Lower lobe of right lung (tissue), 2 donors: ENCODE results near the gene BMP2K. TPM values are rescaled to one million over a fixed set of nuclear protein-coding genes. Genes with fewer than 3 reads are reported as not detected.
A peak's percentile ranks its signal among the peaks of the same experiment; 100 is the strongest.

Experiments
- ATAC-seq, 2 donors: fragments of 200-7000 bp; cut with Tn5 transposase; one replicate each; pipeline ENCODE4 v1.9.1; 2020 to 2022; ENCODE audit warnings: mild to moderate bottlenecking in 2 of 2, moderate library complexity in 2 of 2
- DNase-seq: peaks from one replicate; pipeline ENCODE4 v3.0.0-alpha.2; 2020
- H3K27ac ChIP-seq: fragments of 200-600 bp; one replicate; pipeline ENCODE4 v1.8.0; 2022
- H3K27me3 ChIP-seq: fragments of 200-600 bp; one replicate; pipeline ENCODE4 v1.8.0; 2022; ENCODE audit warnings: low read depth
- H3K36me3 ChIP-seq: fragments of 200-600 bp; one replicate; pipeline ENCODE4 v1.8.0; 2022; ENCODE audit warnings: mild to moderate bottlenecking
- H3K4me1 ChIP-seq: fragments of 200-600 bp; one replicate; pipeline ENCODE4 v1.8.0; 2022
- H3K4me3 ChIP-seq: fragments of 200-600 bp; one replicate; pipeline ENCODE4 v1.8.0; 2022; ENCODE audit warnings: mild to moderate bottlenecking
- H3K9me3 ChIP-seq: fragments of 200-600 bp; one replicate; pipeline ENCODE4 v1.8.0; 2022
- CTCF ChIP-seq: fragments of 200-600 bp; IDR thresholded peaks from one replicate; pipeline ENCODE4 v1.8.0; 2022; ENCODE audit warnings: antibody characterized with exemption, mild to moderate bottlenecking
- intact Hi-C: fragments of 100-400 bp; cut with DNase I; formaldehyde crosslinking; loops from one replicate; pipeline ENCODE4 v1.11.0; 2022
- total RNA-seq: library from RNA; stranded (reverse); fragmentation: NEBNext Ultra II Directional; extraction: Animal tissue kit (Norgen Biotek cat#: 25700); gene quantifications from one replicate; pipeline ENCODE4 v1.2.1, GENCODE V29; 2021
- donor health status: DM: no; HTN: yes; CAD: no; lungs with severe emphysema.

BMP2K gene
- total RNA-seq, 1 donor from 2014 or later: 48.9 TPM

DNA sequence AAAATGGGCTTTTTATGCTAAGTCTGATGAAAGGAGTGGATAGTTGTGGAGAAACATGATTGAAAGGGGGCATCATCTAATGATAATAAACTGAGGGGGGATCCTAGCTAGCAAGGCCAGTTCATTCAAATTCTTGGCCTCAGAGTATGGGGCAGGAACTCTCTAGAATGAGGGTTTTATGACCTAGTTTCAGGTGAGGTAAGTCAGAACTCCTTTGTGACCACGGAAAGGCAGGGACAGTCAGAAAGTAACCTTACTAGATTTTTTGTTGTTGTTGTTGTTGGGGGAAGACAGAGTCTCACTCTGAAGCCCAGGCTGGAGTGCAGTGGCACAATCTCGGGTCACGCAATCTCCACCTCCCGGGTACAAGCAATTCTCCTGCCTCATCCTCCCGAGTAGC is 164.6 kb downstream of the BMP2K start:
- intact Hi-C loops: no loop called here
- TF ChIP-seq CTCF: no peak

GRCh38 chr4:78944381-78944780 is 168.2 kb downstream of the BMP2K start:
- DNase-seq: no peak
- Histone ChIP-seq H3K4me3 (no peak overlapping the region), H3K36me3 (no peaks in the 10 kb centered on the region), H3K9me3 (no peaks in the 10 kb centered on the region), H3K4me1 (peaks cover 6% of the 10 kb centered on the region), H3K27me3 (no peaks in the 10 kb centered on the region), H3K27ac (no peak overlapping the region)
- TF ChIP-seq CTCF: no peak
- intact Hi-C loops: no loop called here
- ATAC-seq: no peak

More for the DNA sequence above, 164.6 kb downstream of the BMP2K start:
- Histone ChIP-seq H3K4me3 (no peak overlapping the region), H3K9me3 (no peaks in the 10 kb centered on the region), H3K4me1 (peaks cover 21% of the 10 kb centered on the region), H3K27ac (no peak overlapping the region), H3K36me3 (no peaks in the 10 kb centered on the region), H3K27me3 (no peaks in the 10 kb centered on the region)
- ATAC-seq (no peak), DNase-seq (no peak)

DNA sequence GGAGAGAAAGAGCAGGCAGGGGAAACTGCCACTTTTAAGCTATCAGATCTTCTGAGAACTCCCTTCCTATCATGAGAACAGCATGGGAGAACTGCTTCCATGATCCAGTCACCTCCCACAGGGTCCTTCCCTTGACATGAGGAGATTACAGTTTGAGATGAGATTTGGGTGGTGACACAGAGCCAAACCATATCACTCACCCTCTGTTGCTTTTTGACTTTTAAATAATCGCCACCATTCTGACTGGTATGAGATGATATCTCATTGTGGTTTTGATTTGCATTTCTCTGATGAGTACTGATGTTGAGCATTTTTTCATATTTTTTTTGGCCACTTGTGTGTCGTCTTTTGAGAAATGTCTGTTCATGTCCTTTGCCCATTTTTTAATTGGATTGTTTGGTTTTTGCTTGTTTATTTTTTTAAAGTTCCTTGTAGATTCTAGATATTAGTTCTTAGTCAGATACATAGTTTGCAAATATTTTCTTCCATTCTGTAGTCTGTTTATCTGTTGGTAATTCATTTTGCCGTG is 169.6 kb downstream of the BMP2K start:
- no peak overlapping the region for H3K4me3 ChIP-seq
- intact Hi-C loops: no loop called here
- DNase-seq (no peak), ATAC-seq (no peak)
- TF ChIP-seq CTCF: no peak
- H3K27ac ChIP-seq: no peak overlapping the region
- H3K9me3 ChIP-seq: no peaks in the 10 kb centered on the region
- H3K4me1 ChIP-seq: no peaks in the 10 kb centered on the region
- no peaks in the 10 kb centered on the region for H3K36me3 ChIP-seq
- no peaks in the 10 kb centered on the region for H3K27me3 ChIP-seq

DNA sequence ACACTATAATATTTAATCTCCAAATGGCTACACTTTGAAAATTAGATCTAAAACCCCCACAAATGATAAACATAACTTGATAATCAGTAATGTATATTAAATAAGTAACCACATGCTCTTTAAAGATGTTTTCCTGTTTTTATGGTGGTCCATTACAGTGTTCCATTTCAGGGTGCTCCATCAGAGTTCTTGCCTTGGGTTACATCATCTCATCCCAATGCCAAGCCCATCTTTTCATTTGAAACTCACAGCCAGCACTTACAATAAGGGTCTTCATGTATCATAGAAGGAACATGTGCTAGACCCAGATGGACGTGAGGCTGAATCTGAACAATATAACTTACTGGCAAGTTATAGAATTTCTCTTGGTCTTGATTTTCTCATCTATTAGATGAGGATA is 173.6 kb downstream of the BMP2K start:
- ATAC-seq (no peak), DNase-seq (no peak)
- Histone ChIP-seq H3K4me1 (no peaks in the 10 kb centered on the region), H3K36me3 (no peaks in the 10 kb centered on the region), H3K4me3 (no peak overlapping the region), H3K27ac (no peak overlapping the region), H3K9me3 (no peaks in the 10 kb centered on the region), H3K27me3 (no peaks in the 10 kb centered on the region)
- intact Hi-C loops: loop anchor here (10.0 kb wide), 1 partner anchor 1275 kb away; no protein-coding TSS in a partner anchor
- no peak for TF ChIP-seq CTCF

DNA sequence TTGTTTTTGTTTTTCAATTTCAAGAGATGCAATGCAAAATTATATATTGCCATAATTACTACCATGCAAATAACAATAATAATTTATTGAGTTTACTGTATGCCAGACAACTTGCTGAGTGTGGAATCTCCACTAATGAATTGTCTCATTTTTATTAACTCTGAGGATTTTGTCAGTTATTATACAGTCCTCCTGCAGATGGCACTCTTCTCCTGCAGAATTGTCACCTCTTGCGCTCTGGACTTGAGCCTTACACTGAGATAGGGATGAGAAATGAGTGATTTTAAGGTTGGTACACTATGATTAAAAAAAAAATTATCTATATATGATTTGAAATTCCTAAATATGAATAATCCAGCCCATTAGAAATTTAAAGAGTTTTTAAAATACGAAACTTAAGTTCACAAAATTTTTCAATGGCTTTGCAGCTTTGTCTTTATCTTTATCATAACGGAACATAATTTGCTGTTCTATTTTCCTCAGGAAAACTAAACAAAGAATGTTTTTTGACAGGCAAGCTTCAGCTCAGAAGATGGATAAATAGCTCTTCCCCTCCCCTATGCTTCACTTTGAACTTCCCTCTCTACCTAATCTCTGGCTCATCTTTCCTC is 175.8 kb downstream of the BMP2K start:
- no peak for DNase-seq
- Histone ChIP-seq H3K9me3 (no peaks in the 10 kb centered on the region), H3K27ac (no peak overlapping the region), H3K27me3 (no peaks in the 10 kb centered on the region), H3K36me3 (no peaks in the 10 kb centered on the region), H3K4me3 (no peak overlapping the region), H3K4me1 (no peaks in the 10 kb centered on the region)
- TF ChIP-seq CTCF: peak; percentile 73
- intact Hi-C loops: loop anchor here (10.0 kb wide), 1 partner anchor 1273 kb away; no protein-coding TSS in a partner anchor
- peak; percentile 65 to 70 for ATAC-seq
